NCI-H82 treated with DMSO at 0.1 percent for 48 hours (cell line): ENCODE data around the gene RGS12.
"Not testable (repeated sequence)": the region's sequence is repeated elsewhere in the genome, so short reads cannot be mapped to it uniquely, and the experiment has no call there.

ENCODE experiments used
- DNase-seq: peaks from one replicate; lab custom pipeline; 2025; ENCODE audit not compliant: unreplicated experiment; lab: John Stamatoyannopoulos, UW

RGS12 gene

GRCh38 chr4:3296651-3297050, 3.8 kb downstream of the RGS12 start:
- DNase-seq = no peak

- no peak for DNase-seq
These were observed 4.4 kb downstream of the RGS12 start for GRCh38 chr4:3297066-3297859.

DNA sequence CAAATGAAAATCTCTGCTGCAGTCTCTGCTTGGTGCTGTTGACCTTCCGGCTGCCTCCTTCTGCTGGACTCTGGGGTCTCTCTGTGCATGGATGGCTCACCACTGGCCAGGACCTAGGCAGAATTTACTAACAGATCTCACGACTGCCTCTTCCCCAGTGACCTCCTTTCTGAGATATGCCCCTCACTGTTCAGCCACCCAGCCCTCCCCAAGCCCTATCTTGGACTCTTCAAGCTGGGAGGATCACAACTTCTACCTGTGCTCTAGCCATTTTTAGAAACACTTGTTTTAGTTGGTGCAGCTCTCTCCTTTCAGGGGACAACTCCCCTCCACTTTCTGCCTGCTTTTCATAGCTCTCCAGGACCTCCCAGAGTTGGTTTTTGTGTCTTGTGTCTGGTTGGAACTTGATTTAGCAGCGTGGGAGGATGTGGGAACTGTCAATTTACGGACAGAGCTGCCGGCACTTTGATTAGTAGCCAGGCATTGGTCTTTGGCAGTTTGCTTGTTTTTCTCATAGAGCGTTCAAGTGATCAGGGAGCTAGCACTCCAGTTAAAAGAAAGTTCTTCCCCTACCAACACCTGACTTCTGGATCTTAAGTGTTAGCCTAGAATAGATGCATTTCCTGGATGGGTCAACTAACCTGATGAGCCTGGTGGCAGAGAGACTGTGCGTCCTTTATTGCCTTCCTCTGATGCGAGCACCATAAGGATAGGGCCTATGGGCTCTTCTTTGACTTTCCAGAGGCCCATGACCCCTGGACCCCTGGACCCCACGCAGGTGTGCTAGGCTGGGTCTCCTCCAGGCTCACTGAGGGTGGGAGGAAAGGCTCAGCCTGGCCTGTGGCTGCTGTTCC, 6.5 kb downstream of the RGS12 start:
- no peak for DNase-seq

GRCh38 chr4:3299976-3300671, 7.3 kb downstream of the RGS12 start:
- DNase-seq = no peak

GRCh38 chr4:3300882-3301281, 8.1 kb downstream of the RGS12 start:
- not testable (repeated sequence) for DNase-seq

DNA sequence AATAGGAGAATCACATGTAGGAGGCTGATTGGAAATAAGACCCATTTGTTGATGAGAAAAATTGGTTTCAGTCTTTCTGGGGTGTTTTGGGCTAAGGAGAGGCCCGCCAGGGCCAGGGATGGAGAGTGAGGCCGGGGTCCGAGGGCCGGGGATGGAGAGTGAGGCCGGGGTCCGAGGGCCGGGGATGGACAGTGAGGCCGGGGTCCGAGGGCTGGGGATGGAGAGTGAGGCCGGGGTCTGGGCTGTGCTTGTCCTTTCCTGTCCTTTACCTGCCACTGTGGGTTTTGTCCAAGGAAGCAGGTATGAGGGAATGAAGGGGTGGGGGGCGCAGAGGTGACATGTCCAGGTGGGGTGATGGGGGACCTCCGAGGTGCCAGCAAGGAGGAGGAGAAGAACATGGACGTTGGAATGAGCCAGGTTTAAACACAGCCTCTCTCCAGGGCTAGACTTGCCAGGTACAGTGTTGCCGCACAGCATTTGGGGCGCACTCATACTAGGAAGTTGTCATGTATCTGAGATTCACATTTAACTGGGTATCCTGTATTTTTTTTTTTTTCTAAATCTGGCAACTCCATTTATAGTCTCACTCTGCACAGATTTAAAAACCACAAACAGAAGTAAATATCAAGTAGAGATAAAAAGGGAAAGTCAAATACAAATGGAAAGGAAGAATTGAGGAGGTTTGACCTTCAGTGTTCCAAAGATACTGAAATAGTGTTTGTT, 8.8 kb downstream of the RGS12 start:
- DNase-seq = no peak

GRCh38 chr4:3302173-3302785, 9.5 kb downstream of the RGS12 start:
- no peak for DNase-seq

DNA sequence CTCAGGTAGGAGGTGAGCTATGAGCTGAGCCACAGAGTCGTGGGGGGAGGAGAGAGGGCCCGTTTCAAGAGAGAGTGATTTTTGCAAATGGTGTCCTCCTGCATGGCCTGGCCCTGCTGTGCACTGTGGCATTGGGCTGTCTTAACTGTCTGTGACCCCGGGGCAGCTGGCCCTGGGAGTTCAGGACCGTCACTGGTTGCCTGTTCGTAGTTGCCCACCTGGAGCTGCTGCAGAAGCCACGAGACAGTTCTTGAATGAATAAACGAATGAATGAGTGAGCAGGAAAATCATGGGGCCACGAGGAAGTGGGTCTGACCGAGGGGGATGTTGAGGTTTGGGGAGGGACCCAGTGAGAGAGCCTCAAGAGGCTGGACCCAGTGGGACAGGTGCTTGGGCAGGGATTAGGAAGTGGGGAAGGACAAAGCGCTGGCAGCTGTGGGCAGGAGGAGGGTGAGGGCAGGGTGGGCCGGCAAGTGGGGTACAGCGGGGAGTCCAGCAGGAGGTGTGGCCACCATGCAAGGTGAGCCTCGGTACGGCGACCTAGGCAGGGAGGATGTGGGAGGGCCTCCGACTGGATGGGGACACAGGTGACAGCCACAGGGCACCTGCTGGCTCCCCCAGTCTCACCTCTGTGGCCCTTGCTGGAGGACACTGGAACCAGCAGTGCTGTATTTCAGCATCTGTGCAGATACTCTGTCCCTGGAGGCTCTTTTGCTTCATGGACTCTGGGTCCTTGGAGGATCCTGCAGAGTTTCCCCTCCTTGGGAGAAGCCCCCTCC, 10.2 kb downstream of the RGS12 start:
- DNase-seq = no peak

- no peak for DNase-seq
These were observed 10.7 kb downstream of the RGS12 start for GRCh38 chr4:3303565-3303824.

DNA sequence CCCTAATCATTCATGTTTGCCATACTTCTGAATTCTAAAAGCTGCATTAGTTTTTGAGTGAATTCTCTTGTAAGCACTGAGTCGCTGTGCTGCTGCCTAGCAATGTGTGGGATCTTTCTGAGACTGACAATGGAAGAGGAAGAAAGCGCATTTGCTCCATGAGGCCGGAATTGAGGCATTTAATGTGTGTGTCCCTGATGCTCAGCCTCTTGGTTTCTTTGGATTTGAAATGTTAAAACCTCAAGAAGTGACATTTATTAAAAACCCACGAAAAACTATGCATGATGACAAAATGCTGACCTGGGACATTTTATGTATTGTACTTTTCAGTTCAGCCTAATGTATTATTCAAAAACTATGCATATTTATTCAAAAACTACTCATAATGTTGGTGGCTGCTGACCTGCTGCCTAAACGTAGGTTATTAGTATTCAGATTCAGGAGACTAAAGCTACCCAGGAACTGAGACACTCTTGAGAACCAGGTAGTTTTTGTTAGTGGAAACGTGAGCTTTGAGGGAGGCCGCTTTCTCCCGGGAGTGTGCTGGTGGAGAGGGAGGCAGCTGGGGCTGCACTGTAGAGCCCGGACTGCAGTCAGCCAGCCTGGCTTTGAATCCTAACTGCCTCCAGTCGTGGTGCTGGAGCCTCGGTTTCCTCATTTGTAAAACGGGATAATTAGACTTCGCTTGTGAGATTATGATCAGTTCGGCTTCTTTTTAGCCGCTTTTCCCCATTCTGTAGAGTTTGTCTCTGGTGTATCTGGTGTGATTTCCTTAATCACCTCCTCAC, 11.3 kb downstream of the RGS12 start:
- DNase-seq = no peak

GRCh38 chr4:3304831-3305609, 12.2 kb downstream of the RGS12 start:
- no peak for DNase-seq

DNA sequence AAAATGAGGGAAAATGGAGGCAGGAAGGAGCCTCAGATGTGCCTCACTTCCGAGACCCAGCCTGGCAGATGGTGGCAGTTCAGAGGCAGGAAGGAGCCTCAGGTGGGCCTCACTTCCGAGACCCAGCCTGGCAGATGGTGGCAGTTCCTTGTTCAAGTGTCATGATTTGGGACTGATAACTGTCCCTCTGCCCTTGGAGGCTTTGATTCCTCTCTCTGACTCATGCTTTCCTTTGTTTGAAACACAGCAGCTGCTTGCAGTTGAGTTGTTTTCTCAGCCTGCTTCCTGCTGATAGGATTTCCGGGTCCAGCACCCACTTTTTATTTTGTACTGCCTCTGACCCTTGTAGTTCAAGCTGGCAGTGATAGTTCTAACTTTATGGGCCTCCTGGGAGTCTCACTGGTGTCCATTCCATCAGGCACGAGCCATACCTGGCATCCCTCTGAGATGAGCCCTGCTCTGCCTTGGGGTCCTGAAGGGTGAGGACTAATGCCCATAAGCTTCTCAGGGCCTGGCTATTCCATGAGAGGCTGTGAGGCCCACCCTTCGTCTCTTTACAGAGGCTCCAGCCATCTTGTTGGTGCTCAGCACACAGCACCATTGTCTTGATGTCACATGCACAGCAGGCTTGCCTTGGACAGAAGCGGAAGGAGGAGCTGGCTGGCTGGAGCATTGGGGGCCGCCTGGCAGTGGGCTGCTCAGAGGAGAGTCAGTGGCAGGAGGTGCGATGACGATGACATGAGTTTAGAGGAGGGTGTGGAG, 13.0 kb downstream of the RGS12 start:
- no peak for DNase-seq

GRCh38 chr4:3306450-3306849, 13.6 kb downstream of the RGS12 start:
- DNase-seq = no peak

GRCh38 chr4:3307060-3307459, 14.2 kb downstream of the RGS12 start:
- no peak for DNase-seq

DNA sequence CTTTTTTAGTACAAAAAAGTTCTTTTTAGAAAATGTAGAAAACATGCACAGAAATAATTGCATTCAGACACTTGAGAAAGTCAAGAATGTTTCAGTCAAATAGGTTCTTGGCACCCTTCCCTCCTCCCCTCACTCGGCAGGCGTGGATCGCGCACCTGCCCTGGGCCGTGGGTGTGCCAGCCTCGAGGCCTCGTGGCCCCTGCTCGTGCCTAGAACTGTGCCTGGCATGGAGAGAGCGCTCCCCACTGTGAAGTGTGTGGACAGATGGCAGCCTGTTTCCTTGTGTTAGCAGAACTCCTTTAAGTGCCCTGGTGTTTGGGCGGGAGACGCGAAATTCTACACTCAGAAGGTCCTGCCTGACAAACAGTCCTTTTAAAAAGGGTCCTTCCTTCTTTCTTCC, 14.7 kb downstream of the RGS12 start:
- DNase-seq = no peak

DNA sequence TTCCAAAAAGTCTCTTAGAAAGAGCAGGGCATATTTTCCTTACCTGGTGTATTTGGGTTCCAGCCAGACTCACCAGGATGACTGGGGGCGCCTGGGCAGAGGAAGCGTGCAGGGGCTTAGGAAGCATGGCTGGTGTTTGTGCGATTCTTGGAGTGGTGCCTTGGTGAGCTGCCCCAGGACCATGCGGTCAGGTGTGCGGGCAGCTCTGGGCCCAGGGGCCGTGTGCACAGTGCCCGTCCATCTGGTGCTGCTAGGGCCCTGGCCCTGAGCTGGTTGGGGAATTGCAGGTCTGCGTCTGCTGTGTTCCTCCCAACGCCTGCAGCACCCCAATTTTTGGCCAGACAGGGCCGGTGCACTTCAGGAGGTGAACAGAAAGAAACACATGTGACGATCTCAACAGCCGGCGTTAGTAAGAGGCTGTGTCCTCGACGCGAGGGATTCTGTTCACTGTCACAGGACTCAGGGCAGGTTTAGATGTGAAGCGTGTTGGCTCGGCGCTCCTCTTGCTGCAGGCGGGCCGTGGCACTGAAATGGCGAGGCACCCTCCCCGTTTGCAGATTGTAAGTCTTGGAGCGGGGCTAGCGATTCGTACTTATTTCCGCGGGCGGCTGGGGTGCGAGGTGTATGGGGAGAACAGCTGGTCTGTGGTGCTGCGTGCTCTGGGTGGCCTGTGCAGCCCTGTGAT, 15.2 kb downstream of the RGS12 start:
- DNase-seq = no peak

GRCh38 chr4:3308691-3309090, 15.9 kb downstream of the RGS12 start:
- DNase-seq = no peak
